Heart left ventricle (tissue), 16 donors: ENCODE measurements around the gene KIF26B. TPM values are rescaled to one million over a fixed set of nuclear protein-coding genes. Genes with fewer than 3 reads are reported as not detected.

Experiments
- ATAC-seq, 4 donors: fragments of 200-7000 bp; cut with Tn5 transposase; one replicate each; pipeline ENCODE4 v1.9.1; 2020 to 2022; ENCODE audit warnings: moderate library complexity in 4 of 4, mild to moderate bottlenecking in 3 of 4, moderate number of reproducible peaks in 1 of 4
- DNase-seq, 5 donors: peaks; one replicate each; pipeline ENCODE4 v3.0.0-alpha.2; 2020
- H3K27ac ChIP-seq, 12 donors: fragments of 200-600 bp; sonication (generic) in 4 of 12; one replicate each; pipeline versions ENCODE4 v1.5.0 to v1.8.0; 2016 to 2022; ENCODE audit warnings: mild to moderate bottlenecking in 2 of 12
- H3K27me3 ChIP-seq, 9 donors: fragments of 200-600 bp; sonication (generic) in 2 of 9; one replicate each; pipeline versions ENCODE4 v1.5.1 to v1.8.0; 2016 to 2022; ENCODE audit warnings: mild to moderate bottlenecking in 3 of 9
- H3K36me3 ChIP-seq, 9 donors: fragments of 200-600 bp; sonication (generic) in 2 of 9; one replicate each; pipeline versions ENCODE4 v1.5.0 to v1.8.0; 2018 to 2022; ENCODE audit warnings: mild to moderate bottlenecking in 2 of 9
- H3K4me1 ChIP-seq, 12 donors: fragments of 200-600 bp; sonication (generic) in 4 of 12; one replicate each; pipeline versions ENCODE4 v1.5.0 to v1.8.0; 2016 to 2022; ENCODE audit warnings: mild to moderate bottlenecking in 3 of 12
- H3K4me3 ChIP-seq, 12 donors: fragments of 200-600 bp; sonication (generic) in 4 of 12; one replicate each; pipeline versions ENCODE4 v1.5.0 to v1.8.0; 2017 to 2022; ENCODE audit warnings: mild to moderate bottlenecking in 9 of 12, moderate library complexity in 4 of 12
- H3K9me3 ChIP-seq, 12 donors: fragments of 200-600 bp; sonication (generic) in 4 of 12; one replicate each; pipeline versions ENCODE4 v1.5.0 to v1.8.0; 2016 to 2022; ENCODE audit warnings: mild to moderate bottlenecking in 1 of 12
- POLR2A ChIP-seq, 2 donors: fragments of 450-650 bp; IDR thresholded peaks; one replicate each; pipeline ENCODE4 v1.6.1; 2017; ENCODE audit warnings: antibody characterized with exemption in 2 of 2, mild to moderate bottlenecking in 2 of 2, moderate library complexity in 2 of 2
- WGBS, 4 donors: extraction: QIAGEN DNeasy Blood & Tissue Kit in 2 of 4; methylation state at CpG; one replicate each; pipeline versions ENCODE4 v1.1.5 to v1.1.7; 2013 to 2018; 5-methylcytosine and 5-hydroxymethylcytosine counted together
- intact Hi-C, 10 donors: fragments of 100-400 bp; cut with DNase I; formaldehyde crosslinking; loops; one replicate each; pipeline versions ENCODE4 v1.11.1 to v1.14.2; 2022
- polyA plus RNA-seq, 2 donors: library from polyadenylated mRNA; stranded (reverse); fragments of 200-250 nt; gene quantifications; one replicate each; pipeline ENCODE4 v1.2.3, GENCODE V29; 2013
- total RNA-seq, 9 donors: library from RNA; depleted of rRNA in 2 of 9; stranded (reverse); fragments of >200 nt in 2 of 9; fragmentation: NEBNext Ultra II Directional in 3 of 9; extraction: Animal tissue kit (Norgen Biotek cat#: 25700) in 3 of 9; gene quantifications; one replicate each; pipeline versions ENCODE4 v1.1.0 to v1.2.4, GENCODE V29; 2016 to 2023
- TF ChIP-seq, protein P1 (sequence below), 12 donors: fragments of 200-600 bp; sonication (generic) in 4 of 12; IDR thresholded peaks; one replicate each; pipeline versions ENCODE4 v1.5.0 to v1.8.0; 2018 to 2022; ENCODE audit warnings: antibody characterized with exemption in 12 of 12, mild to moderate bottlenecking in 5 of 12
- donor health status: ischemic (EF 13 %, LVEDD 7.1; RV severe dilation, severe dysfunction).
- donor health status: healthy with polysubstance abuse.
- donor health status: DM: no; HTN: yes; CAD: no.
- donor health status: DM: no; HTN: no; CAD: no.
- donor health status: ischemic (EF 25% LVEDD 6.9; RV normal size, moderate dysfunction).
- donor health status: ischemic (EF 25% LVEDD 5.7; RV mildly dilated, moderate dysfunction).
- donor health status: healthy.
- donor health status: DM: yes; HTN: yes; CAD: no.
- donor health status: ischemic (EF 35%, LVEDD 5.7; RV mildly dilated, moderate dysfunction).
- donor health status: nonischemic (EF 11% LVEDD 7.7; RV severe dilation, severe dysfunction).
- donor health status: DM: yes; HTN: yes; CAD: no.
- donor health status: PGD.
- donor health status: ischemic (EF 29% LVEDD 5.4; RV normal size, mild dysfunction).
- donor health status: nonischemic (EF 23%, LVEDD 6.1; RV moderate dilation, normal function).

KIF26B gene
- total and polyA plus RNA-seq, 11 donors, result 1.2 to 7.0 (median 2.3) TPM

DNA sequence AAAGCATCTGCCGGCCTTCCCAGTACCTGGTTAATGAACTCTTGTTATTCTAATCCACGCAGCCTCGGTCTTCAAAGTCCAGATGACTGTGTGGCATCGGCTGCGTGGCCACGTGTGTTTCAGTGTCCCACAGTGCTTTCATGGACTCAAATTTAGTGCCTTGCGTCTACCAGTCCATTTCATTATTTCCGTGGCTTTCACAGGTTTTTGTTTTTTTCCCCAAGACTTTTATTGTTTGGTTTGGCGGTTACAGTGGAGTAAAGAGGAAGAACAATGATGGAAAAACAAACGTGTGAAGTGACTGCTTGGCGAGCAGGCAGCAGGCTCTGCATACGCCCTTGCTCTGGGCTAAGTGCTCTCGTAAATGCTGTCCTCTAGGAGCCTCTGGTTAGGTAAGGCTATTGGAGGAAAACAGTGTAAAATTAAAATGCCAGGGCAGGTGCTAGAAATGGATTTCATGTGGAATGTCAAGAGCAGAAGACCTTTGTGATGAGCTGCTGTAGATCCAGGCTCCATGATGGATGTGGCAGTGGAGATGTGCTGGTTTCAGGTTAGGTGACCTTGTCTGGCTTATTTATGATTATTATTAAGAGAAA, 536.3 kb downstream of the KIF26B start:
- no peak overlapping the region for H3K4me3 ChIP-seq
- peaks cover 0 to 8% (median 0%) of the 10 kb centered on the region in 9 donors for H3K27me3 ChIP-seq
- WGBS, 4 donors, result 69 to 88% (median 78%) methylated on average over 13 of the region's 13 CpGs
- ATAC-seq (no peak), DNase-seq (no peak)
- no peak overlapping the region for H3K27ac ChIP-seq
- H3K4me1 ChIP-seq, result no peaks in the 10 kb centered on the region
- no peaks in the 10 kb centered on the region for H3K9me3 ChIP-seq
- TF ChIP-seq POLR2A (IDR thresholded peaks at IDR 0.05), result no peak
- TF ChIP-seq, protein P1, sequence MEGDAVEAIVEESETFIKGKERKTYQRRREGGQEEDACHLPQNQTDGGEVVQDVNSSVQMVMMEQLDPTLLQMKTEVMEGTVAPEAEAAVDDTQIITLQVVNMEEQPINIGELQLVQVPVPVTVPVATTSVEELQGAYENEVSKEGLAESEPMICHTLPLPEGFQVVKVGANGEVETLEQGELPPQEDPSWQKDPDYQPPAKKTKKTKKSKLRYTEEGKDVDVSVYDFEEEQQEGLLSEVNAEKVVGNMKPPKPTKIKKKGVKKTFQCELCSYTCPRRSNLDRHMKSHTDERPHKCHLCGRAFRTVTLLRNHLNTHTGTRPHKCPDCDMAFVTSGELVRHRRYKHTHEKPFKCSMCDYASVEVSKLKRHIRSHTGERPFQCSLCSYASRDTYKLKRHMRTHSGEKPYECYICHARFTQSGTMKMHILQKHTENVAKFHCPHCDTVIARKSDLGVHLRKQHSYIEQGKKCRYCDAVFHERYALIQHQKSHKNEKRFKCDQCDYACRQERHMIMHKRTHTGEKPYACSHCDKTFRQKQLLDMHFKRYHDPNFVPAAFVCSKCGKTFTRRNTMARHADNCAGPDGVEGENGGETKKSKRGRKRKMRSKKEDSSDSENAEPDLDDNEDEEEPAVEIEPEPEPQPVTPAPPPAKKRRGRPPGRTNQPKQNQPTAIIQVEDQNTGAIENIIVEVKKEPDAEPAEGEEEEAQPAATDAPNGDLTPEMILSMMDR (IDR thresholded peaks at IDR 0.05), result no peak
- H3K36me3 ChIP-seq, result no peaks in the 10 kb centered on the region
- intact Hi-C loops, result no loop called here

DNA sequence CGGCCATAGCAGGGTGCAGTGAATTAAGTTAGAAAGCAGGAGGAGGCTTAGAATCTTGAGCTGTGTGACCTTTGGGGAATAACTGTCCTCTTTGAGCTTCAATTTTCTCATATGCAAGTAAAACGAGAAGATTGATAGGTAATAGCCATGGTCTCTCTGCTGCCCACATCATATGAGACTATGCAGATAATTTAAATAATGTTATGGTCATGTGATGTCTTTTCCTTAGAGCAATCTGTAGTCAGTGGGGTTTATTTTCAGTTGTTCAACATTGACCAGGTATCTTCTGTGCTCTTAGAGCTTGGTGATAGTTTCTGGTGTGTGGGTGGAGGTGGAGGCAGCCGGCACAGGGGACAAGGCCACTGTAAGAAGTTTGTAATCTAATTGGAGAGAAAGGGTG, 537.1 kb downstream of the KIF26B start:
- Histone ChIP-seq H3K36me3 (no peaks in the 10 kb centered on the region), H3K4me1 (no peaks in the 10 kb centered on the region), H3K9me3 (no peaks in the 10 kb centered on the region), H3K27ac (no peak overlapping the region), H3K27me3 (peaks cover 0 to 8% (median 0%) of the 10 kb centered on the region in 9 donors), H3K4me3 (no peak overlapping the region)
- no peak for TF ChIP-seq POLR2A (IDR thresholded peaks at IDR 0.05)
- TF ChIP-seq, protein P1 (IDR thresholded peaks at IDR 0.05), result no peak
- 92 to 97% (median 94%) methylated on average over 3 of the region's 3 CpGs for WGBS, 4 donors
- no peak for DNase-seq
- intact Hi-C loops, result no loop called here
- ATAC-seq, result no peak

DNA sequence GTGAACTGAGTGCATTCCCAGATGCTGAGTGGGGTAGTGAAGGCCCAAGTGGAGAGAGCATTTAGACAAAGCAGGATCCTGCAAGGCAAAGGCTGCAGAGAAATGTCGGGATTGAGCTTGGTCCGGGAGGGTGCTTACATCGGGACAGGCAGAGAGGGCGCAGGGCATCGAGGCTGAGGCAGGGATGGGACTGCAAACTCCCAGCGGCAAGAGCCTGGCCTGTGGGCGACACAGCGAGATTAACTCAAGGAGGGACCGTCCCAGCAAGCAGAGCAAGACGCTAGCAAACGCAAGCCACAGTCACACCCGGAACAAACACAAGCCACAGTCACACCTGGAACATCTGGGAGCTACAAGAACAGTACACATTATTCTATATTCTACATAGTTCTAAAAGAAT, 537.5 kb downstream of the KIF26B start:
- DNase-seq (no peak), ATAC-seq (no peak)
- peaks cover 0 to 8% (median 0%) of the 10 kb centered on the region in 9 donors for H3K27me3 ChIP-seq
- 94 to 99% (median 97%) methylated on average over 12 of the region's 12 CpGs for WGBS, 4 donors
- H3K9me3 ChIP-seq, result no peaks in the 10 kb centered on the region
- no peaks in the 10 kb centered on the region for H3K36me3 ChIP-seq
- no peaks in the 10 kb centered on the region for H3K4me1 ChIP-seq
- intact Hi-C loops, result no loop called here
- no peak for TF ChIP-seq POLR2A (IDR thresholded peaks at IDR 0.05)
- TF ChIP-seq, protein P1 (IDR thresholded peaks at IDR 0.05), result no peak
- H3K27ac ChIP-seq, result no peak overlapping the region
- no peak overlapping the region for H3K4me3 ChIP-seq

DNA sequence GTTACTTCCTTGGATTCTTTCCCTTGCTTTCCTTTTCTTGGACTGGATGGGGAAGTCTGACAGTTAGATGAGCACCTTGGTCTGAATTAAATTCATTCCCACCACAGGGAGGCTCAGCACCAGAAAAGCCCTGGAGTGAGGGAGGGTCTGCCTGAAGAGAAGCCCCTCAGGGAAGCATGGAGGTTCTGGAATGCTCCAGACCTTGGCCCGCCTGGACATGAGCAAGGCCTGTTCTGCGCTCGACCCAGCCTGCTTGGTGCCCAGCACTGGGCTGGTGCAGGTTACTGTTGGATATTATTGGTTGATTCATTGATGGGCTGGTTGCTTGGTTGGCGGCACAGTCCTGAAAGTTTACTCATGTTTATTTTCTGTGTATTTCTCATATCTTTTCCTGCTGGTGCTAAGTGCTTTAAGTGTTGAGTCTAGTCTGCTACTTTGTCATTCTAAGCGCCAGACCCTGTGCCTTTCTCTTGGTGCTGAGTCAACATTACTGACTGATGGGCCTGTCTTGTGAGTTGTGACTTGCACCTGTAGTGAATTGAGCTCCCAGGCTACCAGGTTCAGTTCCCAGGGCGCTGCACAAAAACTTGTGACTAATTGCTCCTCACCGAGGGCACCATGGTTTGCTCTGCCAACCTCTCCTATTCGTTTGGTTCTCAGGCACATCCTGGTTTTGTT, 538.5 kb downstream of the KIF26B start:
- Histone ChIP-seq H3K36me3 (no peaks in the 10 kb centered on the region), H3K9me3 (no peaks in the 10 kb centered on the region), H3K4me3 (no peak overlapping the region), H3K27ac (no peak overlapping the region), H3K4me1 (no peaks in the 10 kb centered on the region), H3K27me3 (no peaks in the 10 kb centered on the region)
- DNase-seq (no peak), ATAC-seq (no peak)
- no peak for TF ChIP-seq POLR2A (IDR thresholded peaks at IDR 0.05)
- TF ChIP-seq, protein P1 (IDR thresholded peaks at IDR 0.05), result no peak
- intact Hi-C loops, result no loop called here
- whole genome bisulfite sequencing, 4 donors, result 86 to 89% (median 88%) methylated on average over 8 of the region's 8 CpGs
